Measurements from ENCODE around the gene GPRIN3. TPM values are rescaled to one million over a fixed set of nuclear protein-coding genes. Genes with fewer than 3 reads are reported as not detected.
A peak's percentile ranks its signal among the peaks of the same experiment; 100 is the strongest.

The GPRIN3 gene
- total RNA-seq, 1 donor from 2014 or later, result 7.4 TPM

GRCh38 chr4:89296896-89297295 lies 10.7 kb downstream of the GPRIN3 start:
- no peak for DNase-seq
- no peak for ATAC-seq
- intact Hi-C loops (cut with micrococcal nuclease), result no loop called here

- ATAC-seq, result no peak
- intact Hi-C loops (cut with micrococcal nuclease), result no loop called here
- no peak for DNase-seq
Measured at GRCh38 chr4:89296399-89296798, 11.2 kb downstream of the GPRIN3 start.

- DNase-seq (no peak), ATAC-seq (no peak)
- intact Hi-C loops (cut with micrococcal nuclease), result no loop called here
Measured at GRCh38 chr4:89295415-89295927, 12.1 kb downstream of the GPRIN3 start.

- DNase-seq (no peak), ATAC-seq (no peak)
- intact Hi-C loops (cut with micrococcal nuclease), result no loop called here
Measured at GRCh38 chr4:89294573-89295269, 12.9 kb downstream of the GPRIN3 start.

- no peak for ATAC-seq
- intact Hi-C loops (cut with micrococcal nuclease), result no loop called here
- DNase-seq, result no peak
Measured at GRCh38 chr4:89293299-89293698, 14.3 kb downstream of the GPRIN3 start.

- ATAC-seq, result peak; percentile 86
- intact Hi-C loops (cut with micrococcal nuclease), result no loop called here
- no peak for DNase-seq
Measured at GRCh38 chr4:89290727-89291516, 16.7 kb downstream of the GPRIN3 start.

- intact Hi-C loops (cut with micrococcal nuclease), result no loop called here
- DNase-seq (no peak), ATAC-seq (no peak)
Measured at GRCh38 chr4:89289312-89289711, 18.3 kb downstream of the GPRIN3 start.

- ATAC-seq, result peak; percentile 41
- no peak for DNase-seq
- intact Hi-C loops (cut with micrococcal nuclease), result no loop called here
Measured at GRCh38 chr4:89288430-89288829, 19.2 kb downstream of the GPRIN3 start.

- intact Hi-C loops (cut with micrococcal nuclease), result no loop called here
- DNase-seq, result no peak
- peak; percentile 47 for ATAC-seq
Measured at GRCh38 chr4:89287945-89288344, 19.7 kb downstream of the GPRIN3 start.

- intact Hi-C loops (cut with micrococcal nuclease), result no loop called here
- no peak for DNase-seq
- ATAC-seq, result no peak
Measured at GRCh38 chr4:89285745-89286144, 21.9 kb downstream of the GPRIN3 start.

- intact Hi-C loops (cut with micrococcal nuclease), result no loop called here
- peak; percentile 36 for ATAC-seq
- DNase-seq, result no peak
Measured at GRCh38 chr4:89284828-89285227, 22.8 kb downstream of the GPRIN3 start.

GRCh38 chr4:89284020-89284424 lies 23.6 kb downstream of the GPRIN3 start:
- intact Hi-C loops (cut with micrococcal nuclease), result no loop called here
- ATAC-seq (no peak), DNase-seq (no peak)

GRCh38 chr4:89283226-89284009 lies 24.2 kb downstream of the GPRIN3 start:
- DNase-seq (no peak), ATAC-seq (peak; percentile 5)
- intact Hi-C loops (cut with micrococcal nuclease), result no loop called here

- DNase-seq, result no peak
- no peak for ATAC-seq
- intact Hi-C loops (cut with micrococcal nuclease), result no loop called here
Measured at GRCh38 chr4:89279385-89279784, 28.2 kb downstream of the GPRIN3 start.

- DNase-seq (no peak), ATAC-seq (no peak)
- intact Hi-C loops (cut with micrococcal nuclease), result no loop called here
Measured at GRCh38 chr4:89277412-89277811, 30.2 kb downstream of the GPRIN3 start.

GRCh38 chr4:89276296-89276695 lies 31.3 kb downstream of the GPRIN3 start:
- ATAC-seq, result no peak
- intact Hi-C loops (cut with micrococcal nuclease), result no loop called here
- DNase-seq, result no peak

GRCh38 chr4:89275587-89275986 lies 32.0 kb downstream of the GPRIN3 start:
- intact Hi-C loops (cut with micrococcal nuclease), result no loop called here
- ATAC-seq (no peak), DNase-seq (no peak)

GRCh38 chr4:89273741-89274141 lies 33.9 kb downstream of the GPRIN3 start:
- intact Hi-C loops (cut with micrococcal nuclease), result no loop called here
- DNase-seq, result no peak
- ATAC-seq, result peak; percentile 65

- intact Hi-C loops (cut with micrococcal nuclease), result no loop called here
- DNase-seq (no peak), ATAC-seq (no peak)
Measured at GRCh38 chr4:89270792-89271191, 36.8 kb downstream of the GPRIN3 start.

- intact Hi-C loops (cut with micrococcal nuclease), result no loop called here
- ATAC-seq (no peak), DNase-seq (no peak)
Measured at GRCh38 chr4:89269121-89269666, 38.4 kb downstream of the GPRIN3 start.
